Endothelial cell of umbilical vein (primary cell): ENCODE data around the gene MYOM3. TPM values are rescaled to one million over a fixed set of nuclear protein-coding genes. Genes with fewer than 3 reads are reported as not detected.
A peak's percentile ranks its signal among the peaks of the same experiment; 100 is the strongest.

Source experiments
- BruUV-seq: library from RNA; stranded (reverse); fragments of 400-500 nt; replicated peaks from 2 replicates; lab custom pipeline; 2021; lab: Mats Ljungman, UMichigan
- CTCF ChIA-PET: fragments of 300-600, 350-600 bp; sonication (Branson Sonifier 250); formaldehyde crosslinking; loops from one replicate; lab custom pipeline; 2021; ENCODE audit warnings: antibody characterized with exemption, inconsistent platforms; lab: Charles Lee
- POLR2A ChIA-PET: fragments of 300-600, 350-600 bp; sonication (Branson Sonifier 250); formaldehyde crosslinking; loops from one replicate; lab custom pipeline; 2021; ENCODE audit warnings: antibody characterized with exemption, inconsistent platforms; lab: Charles Lee
- DNase-seq: peaks from one replicate; pipeline ENCODE4 v3.0.0-alpha.2; 2011; ENCODE audit warnings: low read depth, low spot score
- FAIRE-seq: peaks from 2 replicates; lab custom pipeline; 2011; peaks lifted over from hg19 to GRCh38; lab: Jason Lieb, UNC
- H2AFZ ChIP-seq: 2 replicates; pipeline ENCODE4 v1.6.0; 2012; ENCODE audit warnings: low read depth, low read length, control low read depth, inconsistent platforms
- H3K27ac ChIP-seq: 2 replicates; pipeline ENCODE4 v1.5.1; 2011; ENCODE audit warnings: low read depth, mild to moderate bottlenecking, control low read depth, low read length, moderate library complexity; ENCODE audit not compliant: insufficient read depth
- H3K27me3 ChIP-seq, 2 experiments: 2 replicates each; pipeline versions ENCODE4 v1.6.0 to v1.6.1; 2011; ENCODE audit warnings: low read length in 2 of 2, mixed read lengths in 1 of 2; ENCODE audit not compliant: control insufficient read depth in 2 of 2, insufficient read depth in 2 of 2
- H3K36me3 ChIP-seq, 2 experiments: 2 replicates in 1 of 2; 3 replicates in 1 of 2; pipeline ENCODE4 v1.5.1; 2011; ENCODE audit warnings: low read length in 2 of 2, mild to moderate bottlenecking in 1 of 2, moderate library complexity in 1 of 2; ENCODE audit not compliant: control insufficient read depth in 2 of 2, insufficient read depth in 2 of 2; ENCODE audit errors: extremely low read depth in 1 of 2
- H3K4me1 ChIP-seq: 3 replicates; pipeline ENCODE4 v1.5.1; 2011; ENCODE audit warnings: mild to moderate bottlenecking, low read length; ENCODE audit not compliant: control insufficient read depth, insufficient read depth; ENCODE audit errors: extremely low read depth
- H3K4me2 ChIP-seq: 2 replicates; pipeline ENCODE4 v1.6.1; 2011; ENCODE audit warnings: low read length, control low read depth, mixed read lengths; ENCODE audit not compliant: insufficient read depth
- H3K4me3 ChIP-seq, 3 experiments: fragments of 200-600 bp in 1 of 3; sonication (generic), shearing (Covaris generic) in 1 of 3; replicated peaks in 1 of 3; 2 replicates each; pipeline ENCODE4 v1.5.1; 2011 to 2016; ENCODE audit warnings: control low read depth in 3 of 3, low read length in 3 of 3, mild to moderate bottlenecking in 2 of 3, inconsistent platforms in 1 of 3, low read depth in 1 of 3, moderate library complexity in 1 of 3; ENCODE audit not compliant: insufficient read depth in 1 of 3
- H3K79me2 ChIP-seq: 2 replicates; pipeline ENCODE4 v1.6.0; 2012; ENCODE audit warnings: low read length, inconsistent platforms; ENCODE audit not compliant: control insufficient read depth, insufficient read depth
- H3K9ac ChIP-seq: replicated peaks from 2 replicates; pipeline ENCODE3; 2011; ENCODE audit warnings: low read length, control low read depth; ENCODE audit not compliant: insufficient read depth; ENCODE audit errors: extremely low read depth
- H3K9me1 ChIP-seq: replicated peaks from 3 replicates; pipeline ENCODE4 v1.6.0; 2011; ENCODE audit warnings: mild to moderate bottlenecking, low read length; ENCODE audit not compliant: control insufficient read depth, insufficient read depth; ENCODE audit errors: extremely low read depth
- H3K9me3 ChIP-seq: replicated peaks from 2 replicates; pipeline ENCODE4 v1.5.1; 2012; ENCODE audit warnings: low read length, inconsistent platforms; ENCODE audit not compliant: control insufficient read depth, insufficient read depth
- H4K20me1 ChIP-seq: replicated peaks from 2 replicates; pipeline ENCODE3; 2011; ENCODE audit warnings: mild to moderate bottlenecking, low read length; ENCODE audit not compliant: control insufficient read depth, insufficient read depth; ENCODE audit errors: extremely low read depth
- CTCF ChIP-seq, 2 donors: IDR thresholded peaks; 1 replicate in 1 of 2; 2 replicates in 1 of 2; pipeline ENCODE4 v1.5.1; 2011; ENCODE audit warnings: low read length in 2 of 2, mild to moderate bottlenecking in 2 of 2, moderate library complexity in 2 of 2, control low read depth in 1 of 2, inconsistent platforms in 1 of 2, low read depth in 1 of 2; ENCODE audit not compliant: insufficient read depth in 1 of 2; ENCODE audit errors: extremely low read depth in 1 of 2
- EZH2 ChIP-seq: IDR thresholded peaks from 2 replicates; pipeline ENCODE4 v1.6.1; 2012; ENCODE audit warnings: borderline replicate concordance, low read depth, mild to moderate bottlenecking, moderate library complexity, low read length, inconsistent platforms; ENCODE audit not compliant: severe bottlenecking
- FOS ChIP-seq: IDR thresholded peaks from 2 replicates; pipeline ENCODE4 v1.6.1; 2011; ENCODE audit warnings: mild to moderate bottlenecking, low read length, moderate library complexity, borderline replicate concordance; ENCODE audit not compliant: insufficient read depth
- GATA2 ChIP-seq: IDR thresholded peaks from 2 replicates; pipeline ENCODE4 v1.7.0; 2011; ENCODE audit warnings: low read depth, mild to moderate bottlenecking, moderate library complexity, mixed read lengths, low read length; ENCODE audit not compliant: insufficient read length, insufficient read depth
- JUN ChIP-seq: IDR thresholded peaks from 2 replicates; pipeline ENCODE4 v1.6.1; 2011; ENCODE audit warnings: borderline replicate concordance, low read depth; ENCODE audit not compliant: insufficient read length, insufficient read depth
- MYC ChIP-seq: IDR thresholded peaks from one replicate; pipeline ENCODE4 v1.6.1; 2011; ENCODE audit warnings: mild to moderate bottlenecking, low read depth, low read length
- POLR2A ChIP-seq: IDR thresholded peaks from 2 replicates; pipeline ENCODE4 v1.6.1; 2012; ENCODE audit warnings: low read depth, mild to moderate bottlenecking, control low read depth, low read length
- POLR2AphosphoS5 ChIP-seq: IDR thresholded peaks from 2 replicates; pipeline ENCODE4 v1.6.1; 2012; ENCODE audit warnings: low read depth, mild to moderate bottlenecking, control low read depth, low read length, moderate library complexity; ENCODE audit not compliant: insufficient read depth
- dilution Hi-C: fragments of 300-500 bp; cut with MboI; formaldehyde crosslinking; loops from one replicate; pipeline ENCODE4 v1.15.0; 2019; ENCODE audit warnings: low sequenced_read_pairs; ENCODE audit not compliant: extremely low pct_ligation_motif_present
- intact Hi-C: fragments of 100-400 bp; cut with micrococcal nuclease; formaldehyde crosslinking; loops from one replicate; pipeline ENCODE4 v1.10.0; 2022
- polyA plus RNA-seq, 4 experiments: library from polyadenylated mRNA; depleted of rRNA in 3 of 4; stranded (reverse) in 3 of 4; unstranded in 1 of 4; fragments of >200 nt; gene quantifications; 2 replicates each; pipeline versions ENCODE4 v1.2.1 to v1.2.3, GENCODE V29; 2011 to 2012; ENCODE audit warnings: missing spikeins in 1 of 4
- total RNA-seq: library from RNA; stranded (reverse); gene quantifications from 2 replicates; pipeline ENCODE4 v1.2.3, GENCODE V29; 2021
- TF ChIP-seq, protein P1 (sequence below): IDR thresholded peaks from 2 replicates; pipeline ENCODE4 v1.6.1; 2011; ENCODE audit not compliant: insufficient read depth, insufficient read length

The MYOM3 gene
- total and polyA plus RNA-seq, 2 donors (not counting 3 experiments of a cell fraction or from before 2014, with no cell fraction given): 0.11 to 0.40 TPM

- dilution Hi-C loops (no loop called here), intact Hi-C loops (no loop called here)
- POLR2A ChIA-PET: no interaction called here
- no peaks in the 10 kb centered on the region for H3K9me3 ChIP-seq
- FAIRE-seq (no peak), DNase-seq (peak; percentile 14)
- H2AFZ ChIP-seq: no peak overlapping the region
- H3K4me3 ChIP-seq: no peak overlapping the region
- H4K20me1 ChIP-seq: no peaks in the 10 kb centered on the region
- H3K27me3 ChIP-seq: no peaks in the 10 kb centered on the region
- H3K27ac ChIP-seq: no peak overlapping the region
- BruUV-seq: no TSS peak
- no peak overlapping the region for H3K9ac ChIP-seq
- no peaks in the 10 kb centered on the region for H3K4me1 ChIP-seq
- H3K4me2 ChIP-seq: no peak overlapping the region
- H3K36me3 ChIP-seq: no peaks in the 10 kb centered on the region
- TF ChIP-seq POLR2AphosphoS5: no peak
- no peak for TF ChIP-seq GATA2
- no peak for TF ChIP-seq MYC
- no peak for TF ChIP-seq FOS
- no peak for TF ChIP-seq CTCF (IDR thresholded peaks at IDR 0.05; ENCODE audit: extremely low read depth in 1 of 2, insufficient read depth in 1 of 2, low read depth in 1 of 2, low read length in 2 of 2)
- TF ChIP-seq, protein P1, sequence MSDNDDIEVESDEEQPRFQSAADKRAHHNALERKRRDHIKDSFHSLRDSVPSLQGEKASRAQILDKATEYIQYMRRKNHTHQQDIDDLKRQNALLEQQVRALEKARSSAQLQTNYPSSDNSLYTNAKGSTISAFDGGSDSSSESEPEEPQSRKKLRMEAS: no peak
- TF ChIP-seq EZH2: no peak
- TF ChIP-seq POLR2A: no peak
- TF ChIP-seq JUN: no peak
- H3K9me1 ChIP-seq: no peaks in the 10 kb centered on the region
- no peaks in the 10 kb centered on the region for H3K79me2 ChIP-seq
- CTCF ChIA-PET: interaction anchor here (1.0 to 1.6 kb wide), 5 partner anchors 10 to 55 kb away, joined by 3 to 8 read pairs (median 5); partner anchors contain the start of gene MYOM3
Observed at GRCh38 chr1:24126018-24126671, 14.2 kb upstream of the MYOM3 start.
